Measurements from ENCODE around the gene ABCC1.
A peak's percentile ranks its signal among the peaks of the same experiment; 100 is the strongest.

ABCC1 gene

GRCh38 chr16:16021020-16021419 is 71.6 kb downstream of the ABCC1 start:
- no peak for DNase-seq (ENCODE audit: low read depth)

DNA sequence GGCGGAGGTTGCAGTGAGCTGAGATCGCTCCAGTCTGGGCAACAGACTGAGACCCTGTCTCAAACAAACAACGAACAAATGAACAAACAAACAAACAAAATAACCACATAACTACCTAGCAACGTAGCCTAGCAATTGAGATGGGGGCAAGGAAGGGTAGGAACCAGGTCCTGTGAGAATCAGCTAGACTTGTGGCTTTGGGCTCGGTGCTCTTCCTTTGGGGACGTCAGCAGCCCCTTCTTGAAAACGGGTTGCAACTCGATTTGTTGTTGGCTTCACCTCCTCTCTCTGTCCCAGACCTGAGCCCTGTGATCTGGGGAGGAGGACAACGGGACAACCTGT is 72.2 kb downstream of the ABCC1 start:
- DNase-seq (ENCODE audit: low read depth), result no peak

GRCh38 chr16:16021988-16022682 is 72.7 kb downstream of the ABCC1 start:
- DNase-seq (ENCODE audit: low read depth), result peak; percentile 83

DNA sequence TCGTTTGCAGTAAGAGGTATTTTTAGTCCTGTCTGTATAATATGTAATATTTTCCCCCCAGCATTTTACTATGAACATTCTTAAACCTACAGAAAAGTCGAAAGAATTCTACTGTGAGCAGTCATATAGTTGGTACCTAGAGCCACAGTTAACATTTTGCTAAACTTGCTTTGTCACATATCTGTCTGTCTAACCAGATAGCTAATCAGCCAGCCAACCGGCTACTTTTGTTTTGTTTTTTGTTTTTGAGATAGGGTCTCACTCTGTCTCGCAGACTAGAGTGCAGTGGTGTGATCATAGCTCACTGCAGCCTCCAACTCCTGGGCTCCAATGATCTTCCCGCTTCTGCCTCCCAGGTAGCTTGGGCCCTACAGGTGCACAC is 73.3 kb downstream of the ABCC1 start:
- no peak for DNase-seq (ENCODE audit: low read depth)

DNA sequence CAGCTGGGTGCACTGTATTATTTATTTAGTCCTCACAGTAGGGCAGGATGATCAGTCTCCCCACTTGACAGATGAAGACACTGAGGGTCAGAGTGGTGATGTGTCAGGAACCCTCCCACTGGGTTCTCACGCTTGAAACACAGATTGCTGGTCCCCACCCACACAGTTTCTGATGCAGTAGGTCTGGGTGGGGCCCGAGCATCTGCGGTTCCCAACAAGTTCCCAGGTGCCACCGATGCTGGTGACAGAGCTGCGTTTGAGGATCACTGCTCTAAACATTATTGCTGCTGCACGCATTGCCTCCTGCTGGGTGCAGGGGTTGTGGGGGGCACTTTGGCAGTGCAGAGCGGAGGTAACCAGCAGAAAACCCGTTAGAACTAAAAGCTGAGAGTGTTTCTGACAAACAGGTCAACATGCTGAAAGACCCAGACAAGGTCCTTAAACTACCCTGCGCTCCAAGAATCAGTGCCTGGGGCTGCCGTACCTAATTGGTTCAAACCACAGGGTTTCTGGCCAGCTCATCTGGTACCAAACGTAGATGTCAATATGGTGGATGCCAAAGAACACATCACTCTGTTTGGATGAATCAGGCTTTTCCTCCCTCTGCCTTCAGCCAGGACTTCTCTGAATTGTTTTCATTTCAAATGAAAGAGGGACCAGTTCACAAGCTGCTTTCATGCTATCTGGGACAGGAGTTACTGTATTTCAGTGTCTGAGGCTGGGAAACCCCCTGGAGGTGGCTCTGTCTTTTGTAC is 76.0 kb downstream of the ABCC1 start:
- DNase-seq (ENCODE audit: low read depth), result peak; percentile 78

GRCh38 chr16:16027728-16028310 is 78.4 kb downstream of the ABCC1 start:
- DNase-seq (ENCODE audit: low read depth), result no peak

- no peak for DNase-seq (ENCODE audit: low read depth)
These were observed 79.0 kb downstream of the ABCC1 start for GRCh38 chr16:16028311-16028999.

GRCh38 chr16:16029431-16030011 is 80.1 kb downstream of the ABCC1 start:
- DNase-seq (ENCODE audit: low read depth), result no peak

GRCh38 chr16:16030449-16030848 is 81.0 kb downstream of the ABCC1 start:
- DNase-seq (ENCODE audit: low read depth), result no peak

- no peak for DNase-seq (ENCODE audit: low read depth)
These were observed 82.0 kb downstream of the ABCC1 start for GRCh38 chr16:16031401-16031800.

DNA sequence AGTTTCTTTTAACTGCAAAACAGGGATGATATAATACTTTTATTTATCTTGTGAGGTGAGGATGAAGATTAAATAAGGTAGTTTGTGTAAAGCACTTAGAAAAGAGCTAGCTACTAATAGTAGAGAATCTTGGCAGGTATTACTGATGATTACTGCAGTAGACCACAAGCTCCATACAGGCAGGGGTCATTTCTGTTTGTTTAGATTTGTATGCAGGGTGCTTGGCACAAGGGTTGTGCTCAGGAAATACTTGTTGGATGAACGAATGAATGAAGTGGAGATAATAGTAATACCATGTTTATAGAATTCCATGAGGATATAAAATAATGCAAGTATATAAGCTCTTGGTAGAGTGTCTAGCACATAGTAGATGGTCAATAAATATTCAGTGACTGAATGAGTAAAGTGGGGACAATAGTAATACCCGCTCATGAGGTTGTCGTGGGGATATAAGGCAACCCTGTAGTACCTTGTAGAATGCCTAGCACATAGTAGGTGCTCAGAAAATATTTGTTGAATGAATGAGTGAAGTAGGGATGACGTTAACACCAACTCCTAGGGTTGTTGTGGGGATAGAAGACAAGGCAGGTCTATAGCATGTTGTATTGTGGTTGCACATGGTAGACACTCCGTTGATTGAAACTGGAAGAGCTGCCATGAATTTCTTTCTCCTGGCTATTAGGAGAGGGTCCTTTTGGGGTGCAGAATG is 83.0 kb downstream of the ABCC1 start:
- no peak for DNase-seq (ENCODE audit: low read depth)

DNA sequence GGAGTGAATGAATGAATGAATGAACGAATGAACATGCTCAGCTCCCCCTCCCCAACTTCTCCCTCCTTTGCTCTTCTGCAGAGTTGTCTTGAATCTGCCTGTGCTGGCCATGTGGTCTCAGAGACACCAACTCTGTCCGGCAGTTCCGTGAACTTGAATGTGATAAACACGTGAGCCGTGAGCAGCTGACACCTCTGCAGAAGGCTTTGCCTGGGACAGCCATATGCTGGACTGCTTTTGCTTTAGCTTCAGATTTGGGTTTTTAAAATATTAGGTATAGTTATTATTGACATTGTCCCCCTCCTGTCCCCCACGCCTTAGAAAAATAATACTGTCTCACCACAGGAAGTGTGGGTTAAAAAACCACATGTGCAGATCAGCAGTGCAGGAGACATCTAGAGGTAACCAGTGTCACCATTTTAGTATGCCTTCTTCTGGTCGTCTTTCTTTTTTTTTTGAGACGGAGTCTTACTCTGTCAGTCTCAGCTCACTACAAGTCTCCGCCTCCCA is 83.8 kb downstream of the ABCC1 start:
- no peak for DNase-seq (ENCODE audit: low read depth)

DNA sequence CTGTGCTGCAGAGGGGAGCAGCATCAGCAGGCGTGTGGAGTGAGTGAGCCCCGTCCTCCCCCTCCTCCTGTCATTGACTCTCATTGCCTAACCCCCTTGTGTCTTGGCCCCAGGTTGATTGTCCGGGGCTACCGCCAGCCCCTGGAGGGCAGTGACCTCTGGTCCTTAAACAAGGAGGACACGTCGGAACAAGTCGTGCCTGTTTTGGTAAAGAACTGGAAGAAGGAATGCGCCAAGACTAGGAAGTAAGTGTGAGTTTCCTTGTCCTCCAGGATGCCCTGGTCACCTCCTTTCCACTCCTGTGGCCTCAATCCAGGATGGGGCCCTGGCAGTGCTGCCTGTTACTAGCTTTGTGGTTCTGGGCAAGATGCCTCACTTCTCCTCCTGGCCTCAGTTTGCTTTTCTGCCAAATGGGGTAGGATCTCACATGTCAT is 87.0 kb downstream of the ABCC1 start:
- DNase-seq (ENCODE audit: low read depth), result no peak

- no peak for DNase-seq (ENCODE audit: low read depth)
These were observed 88.1 kb downstream of the ABCC1 start for GRCh38 chr16:16037521-16037920.

- DNase-seq (ENCODE audit: low read depth), result no peak
These were observed 88.6 kb downstream of the ABCC1 start for GRCh38 chr16:16037970-16038369.

- no peak for DNase-seq (ENCODE audit: low read depth)
These were observed 89.5 kb downstream of the ABCC1 start for GRCh38 chr16:16038950-16039349.

GRCh38 chr16:16041196-16041892 is 91.9 kb downstream of the ABCC1 start:
- no peak for DNase-seq (ENCODE audit: low read depth)

DNA sequence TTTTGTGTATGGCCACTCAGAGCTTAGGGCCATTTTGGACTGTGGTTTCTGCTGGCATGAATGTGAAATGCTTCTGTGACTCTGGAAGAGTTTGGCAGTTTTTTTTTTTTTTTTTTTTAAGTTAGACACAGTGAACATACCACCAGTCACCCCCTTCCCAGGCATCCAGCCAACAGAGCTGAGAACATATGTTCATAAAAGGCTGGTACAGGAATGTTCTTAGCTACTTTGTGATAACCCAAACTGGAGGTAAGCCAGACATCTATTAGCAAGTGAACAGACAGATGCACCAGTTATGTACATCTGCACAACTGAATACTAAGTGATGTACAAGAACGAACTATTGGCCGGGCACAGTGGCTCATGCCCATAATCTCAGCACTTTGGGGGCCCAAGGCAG is 92.7 kb downstream of the ABCC1 start:
- peak; percentile 78 for DNase-seq (ENCODE audit: low read depth)

DNA sequence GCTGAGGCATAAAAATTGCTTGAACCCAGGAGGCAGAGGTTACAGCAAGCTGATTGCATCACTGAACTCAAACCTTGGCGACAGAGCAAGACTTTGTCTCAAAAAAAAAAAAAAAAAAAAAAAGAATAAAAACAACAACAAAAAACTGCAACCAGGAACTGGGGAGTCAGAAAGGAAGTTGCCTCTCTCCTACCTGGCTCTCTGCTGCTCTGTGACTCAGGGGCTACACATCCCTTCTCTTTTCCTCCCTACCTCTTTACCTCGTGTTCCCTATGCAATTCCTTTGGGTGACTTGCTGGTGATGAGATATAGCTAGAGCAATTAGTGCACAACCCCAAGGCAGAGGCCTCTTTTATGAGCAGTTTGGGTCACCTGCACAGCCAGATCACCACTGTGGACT is 95.9 kb downstream of the ABCC1 start:
- no peak for DNase-seq (ENCODE audit: low read depth)

DNA sequence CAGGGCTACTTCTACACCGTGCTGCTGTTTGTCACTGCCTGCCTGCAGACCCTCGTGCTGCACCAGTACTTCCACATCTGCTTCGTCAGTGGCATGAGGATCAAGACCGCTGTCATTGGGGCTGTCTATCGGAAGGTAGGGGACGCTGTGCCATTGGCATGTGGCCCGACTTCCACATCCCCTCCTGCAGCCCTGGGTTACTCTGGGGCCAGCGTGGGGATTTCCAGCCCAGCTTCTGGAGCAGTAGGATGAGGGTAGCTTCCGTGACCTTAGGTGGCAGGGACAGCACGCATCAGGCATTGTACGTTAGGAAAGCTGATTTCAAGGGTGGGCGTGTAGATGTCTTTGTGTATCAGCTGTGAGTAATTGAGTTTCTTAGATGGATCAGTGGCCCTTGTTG is 96.5 kb downstream of the ABCC1 start:
- no peak for DNase-seq (ENCODE audit: low read depth)

DNA sequence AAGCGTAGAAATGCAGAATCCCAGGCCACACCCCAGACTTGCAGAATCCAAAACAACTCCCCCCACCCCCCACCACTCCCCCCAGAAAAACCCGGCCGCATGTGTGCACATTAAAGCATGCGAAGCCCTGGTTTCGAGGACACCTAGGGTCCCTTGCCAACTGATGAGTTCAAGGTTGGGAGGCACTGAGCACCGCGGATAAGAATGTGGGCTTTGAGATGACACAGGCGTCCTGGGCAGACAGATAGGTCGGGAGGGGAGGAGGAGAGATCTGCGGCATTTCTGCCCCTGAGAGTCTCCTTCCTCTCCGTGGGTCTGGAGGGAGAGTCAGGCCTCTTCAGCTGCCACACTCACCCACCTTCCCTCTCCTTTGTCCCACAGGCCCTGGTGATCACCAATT is 98.3 kb downstream of the ABCC1 start:
- no peak for DNase-seq (ENCODE audit: low read depth)
